Measurements from ENCODE around the gene KRTAP10-4. TPM values are rescaled to one million over a fixed set of nuclear protein-coding genes. Genes with fewer than 3 reads are reported as not detected.

KRTAP10-4 gene
- total and polyA plus RNA-seq, 9 donors = not detected

GRCh38 chr21:44544566-44544965, 29.0 kb upstream of the KRTAP10-4 start:
- DNase-seq = no peak
- no peak overlapping the region for H3K27ac ChIP-seq
- no peak overlapping the region for H3K4me3 ChIP-seq
- TF ChIP-seq CTCF (IDR thresholded peaks at IDR 0.05) (no peak), EP300 (IDR thresholded peaks at IDR 0.05) (no peak), POLR2A (IDR thresholded peaks at IDR 0.05) (no peak)
- H3K27me3 ChIP-seq = no peaks in the 10 kb centered on the region
- no peaks in the 10 kb centered on the region for H3K36me3 ChIP-seq
- 63 to 76% (median 68%) methylated on average over 3 of the region's 3 CpGs for WGBS, 3 donors
- no peaks in the 10 kb centered on the region for H3K4me1 ChIP-seq (ENCODE audit: insufficient read depth)
- intact Hi-C loops (cut with DNase I) = no loop called here
- no peaks in the 10 kb centered on the region for H3K9me3 ChIP-seq

- intact Hi-C loops (cut with DNase I) = no loop called here
- Histone ChIP-seq H3K27me3 (no peaks in the 10 kb centered on the region), H3K4me3 (no peak overlapping the region), H3K9me3 (peaks cover 0 to 3% of the 10 kb centered on the region in 2 donors), H3K4me1 (ENCODE audit: insufficient read depth) (no peaks in the 10 kb centered on the region), H3K36me3 (no peaks in the 10 kb centered on the region), H3K27ac (no peak overlapping the region)
- no peak for DNase-seq
- 56 to 59% (median 56%) methylated on average over 5 of the region's 5 CpGs for WGBS, 3 donors
- TF ChIP-seq POLR2A (IDR thresholded peaks at IDR 0.05) = no peak
- TF ChIP-seq CTCF (IDR thresholded peaks at IDR 0.05) = no peak
- no peak for TF ChIP-seq EP300 (IDR thresholded peaks at IDR 0.05)
Measured at GRCh38 chr21:44547656-44548331, 25.7 kb upstream of the KRTAP10-4 start.

- intact Hi-C loops (cut with DNase I) = no loop called here
- no peak for DNase-seq
Measured at GRCh38 chr21:44548381-44548780, 25.1 kb upstream of the KRTAP10-4 start.

GRCh38 chr21:44548922-44549321, 24.6 kb upstream of the KRTAP10-4 start:
- Histone ChIP-seq H3K36me3 (no peaks in the 10 kb centered on the region), H3K4me3 (no peak overlapping the region), H3K4me1 (ENCODE audit: insufficient read depth) (no peaks in the 10 kb centered on the region), H3K27me3 (no peaks in the 10 kb centered on the region), H3K27ac (no peak overlapping the region), H3K9me3 (peaks cover 0 to 3% of the 10 kb centered on the region in 2 donors)
- TF ChIP-seq POLR2A (IDR thresholded peaks at IDR 0.05) (no peak), EP300 (IDR thresholded peaks at IDR 0.05) (no peak), CTCF (IDR thresholded peaks at IDR 0.05) (no peak)
- 17 to 19% (median 17%) methylated on average over 14 of the region's 14 CpGs for WGBS, 3 donors
- intact Hi-C loops (cut with DNase I) = no loop called here
- no peak for DNase-seq

More at GRCh38 chr21:44548381-44548780, 25.1 kb upstream of the KRTAP10-4 start:
- peaks cover 0 to 3% of the 10 kb centered on the region in 2 donors for H3K9me3 ChIP-seq
- 50 to 59% (median 52%) methylated on average over 13 of the region's 13 CpGs for WGBS, 3 donors
- no peak for TF ChIP-seq EP300 (IDR thresholded peaks at IDR 0.05)
- TF ChIP-seq POLR2A (IDR thresholded peaks at IDR 0.05) = no peak
- TF ChIP-seq CTCF (IDR thresholded peaks at IDR 0.05) = no peak
- no peaks in the 10 kb centered on the region for H3K27me3 ChIP-seq
- no peak overlapping the region for H3K27ac ChIP-seq
- no peaks in the 10 kb centered on the region for H3K4me1 ChIP-seq (ENCODE audit: insufficient read depth)
- no peaks in the 10 kb centered on the region for H3K36me3 ChIP-seq
- H3K4me3 ChIP-seq = no peak overlapping the region
